ENCODE measurements around the gene MRPS11. TPM values are rescaled to one million over a fixed set of nuclear protein-coding genes. Genes with fewer than 3 reads are reported as not detected.

MRPS11 gene
- total and polyA plus RNA-seq, 2 of the 4 experiments (the other 2 are of a cell fraction): 66.1 to 87.8 TPM

GRCh38 chr15:88529021-88529630, 61.6 kb downstream of the MRPS11 start:
- no peak overlapping the region for H2BK15ac ChIP-seq (ENCODE audit: low read depth, low read length)
- H2AFZ ChIP-seq (replicated peaks; ENCODE audit: low read length, poor library complexity): no peak overlapping the region
- in situ Hi-C loops (cut with MboI; ENCODE audit: low sequenced_read_pairs) (no loop called here), intact Hi-C loops (cut with micrococcal nuclease) (no loop called here), dilution Hi-C loops (cut with HindIII; ENCODE audit: low sequenced_read_pairs, unreplicated experiment) (no loop called here)
- no peak overlapping the region for H3K4ac ChIP-seq (ENCODE audit: low read depth, low read length)
- H3K9me3 ChIP-seq (ENCODE audit: control insufficient read depth, insufficient read depth, low read length): no peaks in the 10 kb centered on the region
- no TSS peak for BruUV-seq (replicated peaks)
- CTCF ChIA-PET: no interaction called here
- H3K9ac ChIP-seq (ENCODE audit: low read depth, low read length): no peak overlapping the region
- H4K91ac ChIP-seq (ENCODE audit: insufficient read depth, low read depth, low read length): no peak overlapping the region
- peaks cover 3 to 4% of the 10 kb centered on the region in 2 experiments; a peak in 2 of 4 replicates for H3K79me1 ChIP-seq (ENCODE audit: low read depth in 1 of 2, low read length in 2 of 2)
- no peak overlapping the region for H4K5ac ChIP-seq (ENCODE audit: low read depth, low read length)
- H3K18ac ChIP-seq (ENCODE audit: low read depth, low read length): no peak overlapping the region
- peaks cover 20% of the 10 kb centered on the region for H3K36me3 ChIP-seq (ENCODE audit: control insufficient read depth, insufficient read depth, low read length)
- H2BK5ac ChIP-seq (ENCODE audit: low read depth, low read length, poor library complexity, severe bottlenecking): no peak overlapping the region
- no peaks in the 10 kb centered on the region for H3K27me3 ChIP-seq (ENCODE audit: control insufficient read depth, insufficient read depth, low read length)
- no peak overlapping the region for H2BK120ac ChIP-seq (ENCODE audit: low read depth, low read length)
- no peak overlapping the region for H3K27ac ChIP-seq (ENCODE audit: insufficient read depth, low read length)
- no peak overlapping the region for H3K23ac ChIP-seq (ENCODE audit: low read depth, low read length)
- H2AK9ac ChIP-seq (replicated peaks; ENCODE audit: low read depth, low read length, poor library complexity): no peak overlapping the region
- no peak overlapping the region for H3K56ac ChIP-seq (ENCODE audit: extremely low read depth, insufficient read depth, low read length)
- peak; percentile 68 for DNase-seq
- TF ChIP-seq RAD21 (IDR thresholded peaks at IDR 0.05; ENCODE audit: low read length): no peak
- TF ChIP-seq CHD1 (IDR thresholded peaks at IDR 0.05; ENCODE audit: low read depth, low read length): no peak
- no peak for TF ChIP-seq ELK1 (IDR thresholded peaks at IDR 0.05; ENCODE audit: borderline replicate concordance, low read depth, low read length)
- peak; percentile 79 for TF ChIP-seq CEBPB (IDR thresholded peaks at IDR 0.05; ENCODE audit: low read depth, low read length)
- POLR2A ChIA-PET (ENCODE audit: unreplicated experiment): no interaction called here
- ATAC-seq (ENCODE audit: low read depth): peak; percentile 42; the same call in 1 of the 2 replicates
- H4K20me1 ChIP-seq (ENCODE audit: insufficient read depth, low read length): no peaks in the 10 kb centered on the region
- H2BK20ac ChIP-seq (ENCODE audit: low read depth, low read length): no peak overlapping the region
- H3K4me1 ChIP-seq (ENCODE audit: control insufficient read depth, insufficient read depth, low read length): no peaks in the 10 kb centered on the region
- no peak overlapping the region for H3K4me3 ChIP-seq (ENCODE audit: insufficient read depth, low read depth, low read length)
- H3K14ac ChIP-seq (replicated peaks; ENCODE audit: low read depth, low read length): no peak overlapping the region
- no peak overlapping the region for H2AK5ac ChIP-seq (ENCODE audit: low read depth, low read length)
- H3K9me1 ChIP-seq (ENCODE audit: insufficient read depth, low read length): no peaks in the 10 kb centered on the region
- no peak overlapping the region for H3K4me2 ChIP-seq (ENCODE audit: low read depth, low read length)
- no peak overlapping the region for H4K8ac ChIP-seq (ENCODE audit: low read depth in 2 of 2, low read length in 2 of 2)
- WGBS, 2 experiments (ENCODE audit: extremely low coverage in 2 of 2, insufficient read length in 1 of 2): no CpG with 5 or more reads among the region's 1 CpG

Other genes with a start within 250 kb of the MRPS11 start
- gene NTRK3, start 211.0 kb upstream of the MRPS11 start, total RNA-seq (2012; rRNA removed): under 0.01 TPM in 2 replicates
- 0.01 and 0.15 TPM in 2 replicates for gene NTRK3, start 211.0 kb upstream of the MRPS11 start, polyA plus RNA-seq (2012; rRNA removed)
- gene MRPL46, start 320 bp upstream of the MRPS11 start, total RNA-seq (2012; rRNA removed): 14.2 and 16.4 TPM in 2 replicates
- gene MRPL46, start 320 bp upstream of the MRPS11 start, polyA plus RNA-seq (2012; rRNA removed): 24.2 and 28.1 TPM in 2 replicates
- gene DET1, start 79.0 kb downstream of the MRPS11 start, total RNA-seq (2012; rRNA removed): 8.6 and 9.1 TPM in 2 replicates
- 5.3 and 5.6 TPM in 2 replicates for gene DET1, start 79.0 kb downstream of the MRPS11 start, polyA plus RNA-seq (2012; rRNA removed)
- gene AEN, start 153.6 kb downstream of the MRPS11 start, total RNA-seq (2012; rRNA removed): 85.5 and 91.4 TPM in 2 replicates
- 48.6 and 55.4 TPM in 2 replicates for gene AEN, start 153.6 kb downstream of the MRPS11 start, polyA plus RNA-seq (2012; rRNA removed)
- gene ISG20, start 171.3 kb downstream of the MRPS11 start, total RNA-seq (2012; rRNA removed): 0.72 and 1.1 TPM in 2 replicates
- 1.2 and 3.1 TPM in 2 replicates for gene ISG20, start 171.3 kb downstream of the MRPS11 start, polyA plus RNA-seq (2012; rRNA removed)

Data from IMR-90 (cell line).